HG03457 (cell line): ENCODE results near the gene RPS6KA5.

Source experiments
- ATAC-seq: cut with Tn5 transposase; IDR thresholded peaks from one replicate; pipeline ENCODE4 v1.9.1; 2021; ENCODE audit warnings: moderate number of reproducible peaks; ENCODE audit not compliant: unreplicated experiment

RPS6KA5 gene

DNA sequence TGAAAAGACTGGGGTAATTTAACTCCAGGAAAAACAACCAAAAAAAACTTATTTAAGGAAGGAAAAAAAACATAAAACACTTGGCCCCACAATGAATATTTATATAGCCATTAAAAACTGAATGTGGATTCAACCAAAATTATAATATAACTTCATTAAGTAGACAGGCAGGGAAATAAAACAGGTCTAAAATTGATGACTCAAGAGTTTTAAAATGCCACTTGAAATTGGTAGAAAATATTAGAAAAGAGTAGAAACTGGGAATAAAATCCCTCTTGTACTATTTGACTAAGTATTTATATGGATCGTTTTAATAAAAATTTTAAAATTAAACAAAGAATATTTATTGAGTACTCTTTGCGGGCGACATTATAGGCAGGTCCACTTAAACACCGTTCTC, 28.8 kb downstream of the RPS6KA5 start:
- ATAC-seq = no peak

DNA sequence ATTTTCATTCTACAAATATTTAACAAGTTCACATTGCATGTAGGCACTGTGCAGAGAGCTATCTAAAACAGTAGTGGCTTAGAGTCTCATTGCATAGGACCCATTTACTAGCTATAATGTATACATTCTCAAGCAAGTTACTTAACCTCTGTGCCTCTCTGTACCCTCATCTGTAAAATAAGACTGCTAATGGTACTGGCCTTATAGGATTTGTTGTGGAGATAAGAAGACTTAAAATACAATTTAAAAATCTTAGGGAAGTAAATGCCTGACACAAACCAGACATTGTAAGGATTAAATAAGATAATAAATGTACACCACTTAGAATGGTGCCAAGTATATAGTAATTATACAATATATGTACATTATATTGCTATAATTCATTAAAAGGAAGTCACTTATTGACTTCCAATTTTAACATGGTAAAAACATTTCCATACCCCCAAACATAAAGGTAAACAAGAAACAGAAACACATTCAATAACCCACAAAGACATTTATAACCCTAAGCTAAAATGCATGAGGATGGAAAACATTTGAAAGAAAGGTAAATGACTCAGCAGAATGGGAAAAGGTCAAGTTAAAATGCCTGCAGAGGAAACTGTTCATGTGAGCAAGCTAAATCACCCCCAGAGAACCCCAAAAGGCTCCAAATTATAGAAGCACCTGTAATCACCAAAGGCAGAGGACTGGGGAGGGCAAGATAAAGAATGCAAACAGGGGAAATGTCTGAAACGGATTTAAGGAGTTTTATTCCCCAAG, 30.8 kb downstream of the RPS6KA5 start:
- ATAC-seq = no peak

DNA sequence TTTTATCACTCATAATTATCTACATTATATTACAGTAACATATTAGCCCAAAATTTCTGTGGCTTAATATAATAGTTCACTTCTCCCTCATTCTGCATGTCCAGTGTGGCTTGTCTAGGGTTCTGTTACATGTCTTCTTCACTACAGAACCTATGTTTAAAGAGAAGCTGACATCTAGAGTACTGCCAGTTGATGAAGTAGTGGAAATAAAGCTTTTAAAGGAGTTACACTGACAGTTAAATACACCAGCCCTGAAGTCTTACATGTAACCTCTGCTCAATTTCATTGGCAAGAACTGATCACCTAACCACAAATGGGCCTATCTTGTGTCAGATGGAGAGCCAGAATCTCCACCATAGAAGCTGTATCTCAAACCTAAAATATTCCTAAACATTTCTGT, 32.9 kb downstream of the RPS6KA5 start:
- no peak for ATAC-seq

DNA sequence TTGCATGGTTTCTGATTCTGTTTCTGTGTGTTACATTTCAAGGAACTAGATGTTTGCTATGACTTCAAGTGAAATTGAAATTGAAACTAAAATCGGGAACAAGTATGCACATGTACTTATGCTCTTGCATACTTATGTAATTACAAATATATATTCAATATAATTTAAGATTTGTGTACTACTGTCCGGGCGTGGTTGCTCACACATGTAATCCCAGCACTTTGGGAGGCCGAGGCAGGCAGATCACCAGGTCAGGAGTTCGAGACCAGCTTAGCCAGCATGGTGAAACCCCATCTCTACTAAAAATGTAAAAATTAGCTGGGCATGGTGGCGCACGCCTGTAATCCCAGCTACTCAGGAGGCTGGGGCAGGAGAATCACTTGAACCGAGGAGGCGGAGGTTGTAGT, 37.8 kb downstream of the RPS6KA5 start:
- ATAC-seq = peak; percentile 78

DNA sequence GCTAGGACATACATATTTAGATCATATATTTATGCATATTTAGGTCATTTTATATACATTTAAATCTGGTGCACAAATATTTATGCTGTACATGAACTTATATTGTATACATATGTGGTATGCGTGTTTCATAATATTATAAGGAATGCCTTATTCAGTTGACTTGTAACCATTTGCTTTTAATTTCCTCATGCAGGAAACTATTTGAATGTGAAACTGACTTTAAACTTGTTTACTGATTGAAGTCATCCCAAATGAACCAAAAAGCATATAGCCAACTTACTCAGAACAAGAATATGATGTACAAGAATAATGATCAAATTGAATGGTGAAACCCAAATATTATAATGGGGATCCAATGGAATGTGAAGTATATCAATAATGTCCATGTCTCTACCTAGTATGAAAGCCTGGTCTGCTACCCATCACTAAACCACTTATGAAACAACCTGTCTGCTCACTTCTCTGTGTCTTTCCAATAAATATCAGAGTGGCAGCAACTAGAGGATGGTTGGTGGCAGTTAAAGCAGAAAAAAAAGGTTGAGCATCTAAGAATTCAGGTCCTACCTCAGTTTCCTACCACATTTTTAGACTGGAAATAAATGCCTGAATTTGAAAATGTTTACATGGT, 38.3 kb downstream of the RPS6KA5 start:
- peak; percentile 39 for ATAC-seq

DNA sequence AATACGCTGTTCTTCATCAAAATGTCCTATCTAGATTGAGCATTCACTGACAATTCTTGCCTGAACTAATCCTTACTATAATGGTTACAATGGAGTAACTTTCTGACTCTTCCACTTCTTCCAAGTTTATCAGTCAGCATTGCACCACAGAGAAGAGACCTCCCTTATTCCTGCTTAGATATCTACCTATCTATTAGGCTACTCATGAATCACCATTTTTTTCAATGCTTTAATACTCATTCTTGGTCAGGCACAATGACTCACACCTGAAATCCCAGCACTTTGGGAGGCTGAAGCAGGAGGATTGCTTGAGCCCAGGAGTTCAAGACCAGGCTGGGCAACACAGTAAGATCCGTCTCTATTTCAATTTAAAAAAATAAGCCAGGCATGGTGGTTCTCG, 39.3 kb downstream of the RPS6KA5 start:
- no peak for ATAC-seq

DNA sequence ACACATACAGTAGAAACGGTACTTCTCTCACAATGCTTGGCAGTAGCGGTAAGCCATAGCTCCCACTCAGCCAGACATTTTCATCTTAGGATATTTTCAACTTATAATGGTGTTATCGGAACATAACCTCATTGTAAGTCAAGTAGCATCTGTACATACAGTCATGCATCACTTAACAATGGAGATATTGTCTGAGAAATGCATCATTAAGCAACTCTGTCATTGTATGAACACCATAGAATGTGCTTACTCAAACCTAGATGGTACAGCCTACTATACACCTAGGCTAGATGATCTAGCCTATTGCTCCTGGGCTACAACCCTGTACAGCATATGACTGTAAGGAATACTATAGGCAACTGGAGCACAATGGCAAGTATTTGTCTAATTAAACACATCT, 40.8 kb downstream of the RPS6KA5 start:
- no peak for ATAC-seq

DNA sequence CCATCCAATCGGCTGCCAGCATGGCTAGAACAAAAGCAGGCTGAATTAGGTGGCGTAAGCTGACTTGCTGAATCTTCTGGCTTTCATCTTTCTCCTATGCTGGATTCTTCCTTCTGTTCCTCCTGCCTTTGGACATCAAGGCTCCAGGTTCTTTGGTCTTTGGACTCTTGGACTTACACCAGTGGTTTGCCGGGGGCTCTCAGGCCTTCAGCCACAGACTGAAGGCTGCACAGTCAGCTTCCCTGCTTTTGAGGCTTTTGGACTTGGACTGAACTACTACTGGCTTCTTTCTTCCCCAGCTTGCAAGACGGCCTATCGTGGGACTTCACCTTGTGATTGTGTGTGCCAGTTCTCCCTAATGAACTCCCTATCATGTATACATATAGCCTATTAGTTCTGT, 42.0 kb downstream of the RPS6KA5 start:
- no peak for ATAC-seq

DNA sequence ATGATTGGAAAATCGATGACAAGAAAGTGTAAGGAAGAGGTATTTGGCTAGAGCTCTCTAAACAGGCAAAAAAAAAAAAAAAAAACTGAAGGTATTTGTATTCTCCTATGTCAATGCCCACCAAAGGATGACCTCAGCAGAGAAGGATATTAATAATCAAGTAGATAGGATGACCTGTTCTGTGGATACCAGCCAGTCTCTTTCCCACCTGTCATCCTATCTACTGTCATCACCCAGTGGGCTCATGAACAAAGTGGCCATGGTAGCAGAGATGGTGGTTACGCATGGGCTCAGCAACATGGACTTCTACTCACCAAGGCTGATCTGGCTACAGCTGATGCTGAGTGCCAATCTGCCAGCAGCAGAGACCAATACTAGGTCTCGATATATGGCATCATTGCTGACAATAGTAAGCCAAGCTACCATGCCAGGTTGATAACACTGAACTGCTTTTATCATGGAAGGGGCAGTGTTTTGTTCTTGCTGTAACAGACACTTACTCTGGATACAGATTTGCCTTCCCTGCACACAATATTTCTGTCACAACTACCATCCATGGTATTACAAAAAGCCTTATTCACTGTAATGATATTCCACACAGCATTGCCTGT, 43.5 kb downstream of the RPS6KA5 start:
- no peak for ATAC-seq

DNA sequence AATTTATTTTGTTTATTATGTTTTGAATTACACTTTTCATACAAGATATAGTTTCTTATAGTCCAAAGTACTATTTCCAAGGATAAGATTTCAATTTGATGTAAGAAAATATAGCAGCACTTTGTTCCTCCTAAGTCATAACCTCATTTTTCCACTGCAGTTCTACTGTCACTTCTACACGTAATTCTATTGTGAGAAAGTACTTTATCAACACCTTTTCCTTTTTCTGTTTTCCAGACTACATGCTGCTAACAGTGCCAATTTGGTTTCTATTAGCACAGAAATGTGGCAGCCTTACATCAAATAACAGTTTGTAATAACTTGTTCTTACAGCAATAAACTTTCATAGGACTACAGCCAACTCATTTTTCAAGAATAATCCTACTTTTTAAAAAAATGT, 45.0 kb downstream of the RPS6KA5 start:
- ATAC-seq = no peak

DNA sequence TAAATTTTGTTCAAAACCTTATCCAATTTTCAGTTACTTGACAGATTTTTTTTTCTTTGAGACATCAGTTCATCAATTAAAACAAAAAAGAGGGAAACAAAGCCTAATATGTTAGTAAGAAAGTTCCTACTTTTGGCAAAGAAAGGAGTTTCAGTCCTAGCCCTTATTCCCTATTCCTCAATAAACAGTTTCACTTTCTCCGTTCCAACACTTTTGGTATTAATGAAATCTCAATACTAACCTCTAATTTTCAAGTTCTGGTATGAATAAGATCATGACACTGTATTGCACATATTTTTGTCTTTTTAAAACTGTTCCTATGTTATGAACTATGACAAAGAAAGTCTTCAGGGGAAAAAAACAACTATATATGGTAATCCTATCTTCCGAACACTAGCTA, 48.4 kb downstream of the RPS6KA5 start:
- ATAC-seq = no peak

DNA sequence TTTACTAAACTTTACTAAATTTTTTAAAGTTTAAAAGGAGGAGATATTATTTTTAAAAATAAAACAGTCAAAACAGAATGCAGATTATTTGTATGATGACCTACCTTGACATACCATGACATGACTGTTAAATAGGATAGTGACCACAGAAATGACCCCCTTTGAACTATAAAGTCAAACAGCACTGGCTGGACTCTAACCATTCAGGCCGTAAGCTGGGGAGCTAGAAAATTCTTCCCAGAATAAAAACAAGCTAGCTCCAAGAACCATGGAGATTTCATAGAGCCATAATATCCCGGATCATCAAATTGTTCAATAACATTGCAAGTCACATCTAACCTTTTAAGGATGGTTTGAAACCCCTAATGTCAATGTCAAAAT, 50.3 kb downstream of the RPS6KA5 start:
- no peak for ATAC-seq

DNA sequence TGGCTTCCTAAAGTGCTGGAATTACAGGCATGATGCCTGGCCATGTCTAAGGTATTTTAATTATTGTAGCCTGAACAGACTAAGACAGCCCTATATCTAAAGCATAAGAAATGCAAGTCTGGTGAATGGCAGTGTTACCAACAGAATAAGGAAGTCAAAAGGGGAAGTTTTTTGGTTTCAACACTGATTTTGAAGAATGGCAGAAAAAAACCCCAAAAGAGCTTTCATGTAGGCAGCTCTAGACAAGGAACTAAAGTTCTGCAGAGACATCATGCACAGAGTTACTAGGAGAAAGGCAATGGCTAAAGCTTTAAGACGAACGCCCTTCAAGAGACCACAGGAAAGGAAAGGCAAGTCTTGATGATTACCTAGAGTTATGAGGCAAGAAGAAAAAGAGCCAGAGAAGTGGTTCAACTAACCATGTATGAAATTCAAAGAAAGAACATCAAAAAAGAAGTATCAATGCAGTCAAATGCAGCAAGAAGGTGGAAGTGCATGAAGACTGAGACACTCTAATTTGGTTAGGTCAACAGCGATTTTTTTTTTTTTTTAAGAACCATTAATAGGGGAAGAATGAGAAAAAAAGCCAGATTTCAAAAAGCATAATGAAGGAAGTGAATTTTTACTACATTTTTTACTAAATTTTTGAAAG, 50.8 kb downstream of the RPS6KA5 start:
- ATAC-seq = peak; percentile 91

DNA sequence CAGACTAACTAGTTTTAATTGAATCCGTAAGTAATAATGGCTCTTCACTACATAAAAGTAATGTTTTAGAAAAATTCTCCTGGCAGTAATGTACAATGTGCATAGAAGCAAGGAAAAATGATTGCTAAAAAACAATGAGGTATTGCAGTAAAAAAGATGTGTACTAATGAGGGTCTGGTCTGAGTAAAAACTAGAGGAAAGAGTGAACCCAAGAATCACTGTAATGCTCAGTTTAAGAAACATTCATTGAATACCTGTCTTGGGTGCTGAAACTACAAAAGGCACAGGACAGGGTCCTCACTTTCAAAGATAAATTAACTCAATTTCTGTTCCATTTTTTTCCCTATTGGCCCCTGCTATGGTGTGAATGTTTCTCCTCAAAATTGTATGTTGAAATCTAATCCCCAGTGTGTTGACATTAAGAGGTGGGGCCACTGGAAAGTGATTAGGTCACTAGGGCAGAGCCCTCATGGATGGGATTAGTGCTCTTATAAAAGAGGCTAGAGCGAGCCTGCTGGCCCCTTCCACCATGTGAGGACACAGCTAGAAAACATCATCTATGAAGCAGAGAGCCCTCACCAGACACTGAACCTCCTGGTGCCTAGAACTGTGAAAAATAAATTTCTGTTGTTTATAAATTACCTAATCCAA, 51.6 kb downstream of the RPS6KA5 start:
- ATAC-seq = no peak

DNA sequence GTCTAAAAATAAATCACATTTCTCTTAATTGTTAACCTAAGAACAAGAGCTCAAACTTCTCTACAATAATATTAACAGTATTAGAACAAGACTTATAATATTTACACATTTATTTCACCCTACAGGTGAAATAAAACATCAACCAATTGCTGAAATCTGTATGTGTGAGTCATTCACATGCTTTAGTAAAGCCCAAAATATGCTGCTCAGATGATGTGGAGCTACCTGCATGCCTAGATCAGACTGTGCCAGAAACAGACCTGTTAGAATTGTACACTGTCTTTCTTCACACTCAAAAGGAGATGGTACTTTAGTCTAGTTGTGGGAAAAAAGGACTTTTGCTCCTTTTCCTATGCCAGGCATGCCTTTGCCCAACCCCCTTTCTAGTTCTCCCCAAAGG, 54.7 kb downstream of the RPS6KA5 start:
- no peak for ATAC-seq

DNA sequence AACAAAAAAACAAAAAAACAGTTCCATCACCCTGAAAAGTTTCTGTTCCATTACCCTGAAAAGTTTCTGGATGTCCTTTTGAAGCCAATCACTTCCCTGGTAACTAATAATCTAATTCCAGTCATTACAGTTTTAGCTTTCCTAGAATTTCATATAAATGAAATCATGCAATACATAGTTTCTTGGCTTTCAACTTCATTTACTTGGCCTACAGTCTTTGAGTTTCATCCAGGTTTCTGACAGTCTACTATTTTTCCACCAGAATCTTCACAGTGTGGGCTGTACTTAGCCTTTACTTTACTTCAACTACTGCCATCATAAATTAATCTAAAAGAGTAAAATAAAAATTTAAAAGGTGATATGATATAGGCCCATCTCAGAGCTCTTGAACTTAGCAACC, 55.5 kb downstream of the RPS6KA5 start:
- no peak for ATAC-seq

DNA sequence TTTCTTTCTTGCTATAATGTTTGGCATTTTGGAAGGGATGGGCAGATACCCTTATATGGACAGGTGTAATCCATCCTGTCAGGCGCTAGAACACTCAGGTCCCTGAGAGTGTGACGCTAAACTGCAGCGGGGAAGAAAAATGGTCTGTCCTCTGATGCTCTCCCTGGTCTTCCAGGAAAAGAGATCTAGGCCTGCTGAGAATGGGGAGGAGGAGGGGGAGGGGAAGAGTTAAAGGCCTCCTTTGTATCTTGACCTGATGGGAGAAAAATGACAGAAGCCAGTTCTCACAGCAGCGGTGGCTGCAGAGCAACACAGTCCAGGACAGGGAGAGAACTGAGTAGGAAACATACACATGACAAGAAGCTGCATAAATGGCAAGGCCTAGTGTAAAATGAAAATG, 61.1 kb downstream of the RPS6KA5 start:
- ATAC-seq = no peak

DNA sequence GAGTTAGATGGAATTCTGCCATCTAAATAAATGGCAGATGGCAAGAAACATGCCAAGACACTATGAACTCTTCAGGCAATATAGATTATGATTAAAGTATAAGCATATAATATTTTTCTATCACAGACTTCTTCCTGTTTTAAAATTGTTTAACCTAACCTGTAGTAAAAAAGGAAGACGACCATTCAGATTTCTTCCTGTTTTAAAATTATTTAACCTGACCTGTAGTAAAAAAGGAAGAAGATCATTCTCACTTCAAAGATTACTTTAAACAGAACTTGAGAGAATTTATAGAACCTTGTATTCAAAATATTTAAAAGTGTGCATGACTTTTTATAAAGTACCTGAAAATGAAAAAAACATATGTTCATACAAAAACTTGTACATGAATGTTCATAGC, 63.5 kb downstream of the RPS6KA5 start:
- no peak for ATAC-seq

DNA sequence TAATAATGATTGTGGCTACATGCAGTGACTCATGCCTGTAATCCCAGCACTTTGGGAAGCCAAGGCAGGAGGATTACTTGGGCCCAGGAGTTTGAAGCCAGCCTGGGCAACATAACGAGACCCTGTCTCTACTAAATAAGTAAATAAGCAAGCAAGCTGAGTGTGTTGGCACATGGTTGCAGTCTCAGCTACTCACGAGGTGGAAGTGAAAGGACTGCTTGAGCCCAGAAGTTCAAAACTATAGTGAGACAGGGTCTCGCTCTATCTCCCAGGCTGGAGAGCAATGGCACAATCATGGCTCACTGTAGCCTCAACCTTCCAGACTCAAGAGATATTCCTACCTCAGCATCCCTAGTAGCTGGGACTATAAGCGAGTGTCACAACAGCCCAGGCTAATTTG, 64.7 kb downstream of the RPS6KA5 start:
- ATAC-seq = no peak

DNA sequence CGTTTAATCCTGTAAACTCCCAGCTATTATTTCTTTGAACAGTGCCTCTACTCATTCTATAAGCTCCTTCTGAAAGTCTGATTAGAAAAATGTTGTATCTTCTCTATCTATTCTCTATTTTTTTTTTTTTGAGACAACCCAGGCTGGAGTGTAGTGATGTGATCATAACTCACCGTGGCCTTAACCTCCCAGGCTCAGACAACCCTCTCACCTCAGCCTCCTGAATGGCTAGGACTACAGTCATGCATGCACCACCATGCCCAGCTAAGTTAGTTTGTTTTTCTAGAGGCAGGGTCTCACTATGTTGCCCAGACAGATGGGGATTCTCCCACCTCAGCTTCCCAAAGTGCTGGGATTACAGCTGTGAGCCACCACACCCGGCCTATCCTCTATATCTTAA, 66.6 kb downstream of the RPS6KA5 start:
- no peak for ATAC-seq

DNA sequence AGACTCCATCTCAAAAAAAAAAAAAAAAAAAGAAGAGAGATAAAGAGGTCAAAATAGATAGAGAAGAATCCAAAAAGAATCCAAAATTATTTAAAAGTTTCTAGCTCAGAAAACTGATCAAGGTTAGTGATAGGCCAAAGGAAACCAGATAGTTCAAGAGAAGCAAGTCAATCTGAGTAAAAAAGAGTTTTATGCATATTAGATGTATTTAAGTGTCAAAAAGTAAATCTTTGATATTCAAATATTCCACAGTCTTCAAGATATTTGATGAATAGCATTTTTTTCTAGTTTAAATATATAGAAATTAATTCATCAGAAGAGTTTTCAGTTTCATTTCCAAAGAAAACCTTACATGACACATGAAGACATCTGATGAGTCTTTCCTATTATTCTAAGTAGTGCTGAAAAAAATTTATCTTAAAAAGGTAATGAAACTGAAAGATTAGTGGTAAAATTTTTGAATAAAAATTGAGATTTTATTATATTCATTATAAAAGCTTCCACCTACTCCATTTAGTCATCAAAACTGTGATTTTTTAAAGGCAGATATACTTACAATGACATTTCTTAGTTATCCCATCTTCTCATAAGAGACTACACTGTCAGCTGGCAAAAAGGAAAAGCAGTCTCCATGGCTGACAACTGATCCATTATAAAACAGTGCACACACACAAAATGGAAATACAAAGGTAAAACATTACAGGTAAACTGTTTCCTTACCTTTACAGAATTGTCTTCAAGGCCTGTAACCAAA, 68.6 kb downstream of the RPS6KA5 start:
- ATAC-seq = no peak
